ENCODE results near the gene SIRT2. TPM values are rescaled to one million over a fixed set of nuclear protein-coding genes. Genes with fewer than 3 reads are reported as not detected.

Gene SIRT2
- total RNA-seq, 1 experiment from 2014 or later: 8.4 TPM

DNA sequence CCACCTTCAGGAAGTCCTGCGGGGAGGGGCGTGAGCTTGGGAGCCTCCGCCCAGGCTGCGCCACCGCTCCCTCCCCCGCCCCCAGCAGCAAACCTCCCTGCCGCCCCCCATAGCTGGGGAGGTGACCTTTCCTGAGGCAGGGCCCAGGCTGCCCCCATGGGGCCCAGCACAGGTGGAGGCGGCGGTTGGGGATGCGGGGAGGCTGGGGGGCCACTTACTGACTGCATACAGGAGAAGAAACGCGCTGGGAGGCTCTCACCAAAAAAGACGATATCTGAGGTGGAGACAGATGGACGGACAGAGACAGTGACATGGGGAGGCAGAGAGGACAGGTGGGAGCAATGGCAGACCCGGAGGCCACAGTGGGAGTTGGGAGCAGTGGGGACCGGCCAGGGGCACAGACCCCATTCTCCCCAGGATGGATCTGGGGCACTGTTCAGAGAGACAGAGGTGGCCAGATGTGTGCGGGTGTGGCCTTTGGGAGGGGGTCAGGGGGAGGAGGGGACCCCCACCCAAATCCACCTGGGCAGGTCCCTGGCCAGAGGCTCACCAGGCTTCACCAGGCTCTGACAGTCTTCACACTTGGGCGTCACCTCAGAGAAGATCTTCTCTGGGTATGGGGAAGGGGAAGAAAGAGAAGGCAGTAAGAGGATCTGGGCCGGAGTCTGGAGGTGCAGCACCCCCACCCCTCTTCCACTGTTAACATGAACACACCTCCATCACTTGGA, 18.4 kb downstream of the SIRT2 start:
- Histone ChIP-seq H3K9me3 (ENCODE audit: control insufficient read depth, low read depth, low read length) (no peaks in the 10 kb centered on the region), H2BK12ac (ENCODE audit: insufficient read length, low read depth, low read length) (no peak overlapping the region), H4K8ac (replicated peaks; ENCODE audit: insufficient read length, low read depth, low read length) (no peak overlapping the region), H3K4me1 (ENCODE audit: insufficient read depth, low read length) (peaks cover 3% of the 10 kb centered on the region; the same call in 1 of the 2 replicates), H2BK15ac (ENCODE audit: low read depth, low read length) (no peak overlapping the region), H3K27me3 (ENCODE audit: insufficient read depth, low read length) (no peaks in the 10 kb centered on the region), H2AK5ac (ENCODE audit: insufficient read length, low read length) (no peak overlapping the region), H2BK120ac (ENCODE audit: low read depth, low read length, poor library complexity, severe bottlenecking) (no peak overlapping the region), H3K18ac (ENCODE audit: insufficient read length, low read depth, low read length) (no peak overlapping the region), H3K23me2 (ENCODE audit: insufficient read length, low read depth, low read length, poor library complexity, severe bottlenecking) (no peaks in the 10 kb centered on the region), H3K4me2 (ENCODE audit: insufficient read depth, insufficient read length, low read length) (no peak overlapping the region), H4K20me1 (ENCODE audit: control insufficient read depth, insufficient read depth, insufficient read length) (peaks cover 3% of the 10 kb centered on the region), H3T11ph (ENCODE audit: low read length) (no peak overlapping the region), H3K9ac (ENCODE audit: extremely low read depth, insufficient read length, low read length) (no peak overlapping the region), H3K14ac (ENCODE audit: insufficient read depth, low read length) (no peak overlapping the region), H3K4ac (ENCODE audit: low read depth, low read length) (no peak overlapping the region), H4K91ac (ENCODE audit: insufficient read length, low read depth, low read length) (no peak overlapping the region), H2AFZ (ENCODE audit: low read length) (no peak overlapping the region), H3K23ac (ENCODE audit: insufficient read length, low read depth, low read length) (no peak overlapping the region), H3K79me1 (ENCODE audit: insufficient read depth, low read depth, low read length, poor library complexity, severe bottlenecking) (no peaks in the 10 kb centered on the region), H3K27ac (ENCODE audit: insufficient read length, low read depth, low read length) (no peak overlapping the region), H4K5ac (ENCODE audit: insufficient read length, low read depth, low read length) (no peak overlapping the region), H3K56ac (ENCODE audit: insufficient read length, low read depth, low read length) (no peak overlapping the region), H2BK5ac (ENCODE audit: insufficient read length, low read length) (no peak overlapping the region), H3K79me2 (ENCODE audit: insufficient read depth, low read length) (no peaks in the 10 kb centered on the region), H2BK20ac (ENCODE audit: low read depth, low read length, poor library complexity, severe bottlenecking) (no peak overlapping the region)
- TF ChIP-seq, protein P1, sequence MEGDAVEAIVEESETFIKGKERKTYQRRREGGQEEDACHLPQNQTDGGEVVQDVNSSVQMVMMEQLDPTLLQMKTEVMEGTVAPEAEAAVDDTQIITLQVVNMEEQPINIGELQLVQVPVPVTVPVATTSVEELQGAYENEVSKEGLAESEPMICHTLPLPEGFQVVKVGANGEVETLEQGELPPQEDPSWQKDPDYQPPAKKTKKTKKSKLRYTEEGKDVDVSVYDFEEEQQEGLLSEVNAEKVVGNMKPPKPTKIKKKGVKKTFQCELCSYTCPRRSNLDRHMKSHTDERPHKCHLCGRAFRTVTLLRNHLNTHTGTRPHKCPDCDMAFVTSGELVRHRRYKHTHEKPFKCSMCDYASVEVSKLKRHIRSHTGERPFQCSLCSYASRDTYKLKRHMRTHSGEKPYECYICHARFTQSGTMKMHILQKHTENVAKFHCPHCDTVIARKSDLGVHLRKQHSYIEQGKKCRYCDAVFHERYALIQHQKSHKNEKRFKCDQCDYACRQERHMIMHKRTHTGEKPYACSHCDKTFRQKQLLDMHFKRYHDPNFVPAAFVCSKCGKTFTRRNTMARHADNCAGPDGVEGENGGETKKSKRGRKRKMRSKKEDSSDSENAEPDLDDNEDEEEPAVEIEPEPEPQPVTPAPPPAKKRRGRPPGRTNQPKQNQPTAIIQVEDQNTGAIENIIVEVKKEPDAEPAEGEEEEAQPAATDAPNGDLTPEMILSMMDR (conservative IDR thresholded peaks at IDR 0.05): no peak
- no CpG with 5 or more reads among the region's 19 CpGs for WGBS (ENCODE audit: extremely low coverage, insufficient read length, low lambda C conversion rate)
- H3K4me1 Mint-ChIP-seq: peaks cover 19 to 34% of the 10 kb centered on the region in 2 experiments
- no peaks in the 10 kb centered on the region for H3K27me3 Mint-ChIP-seq (ENCODE audit: low read depth)
- H3K36me3 Mint-ChIP-seq (ENCODE audit: insufficient read depth in 1 of 3, low read depth in 3 of 3): no peaks in the 10 kb centered on the region; a peak in 1 of 7 replicates
- no peaks in the 10 kb centered on the region for H3K9me3 Mint-ChIP-seq
- DNase-seq: no peak
- peak overlapping the region in 1 of 3 experiments; percentile 40; a peak in 2 of 7 replicates for H3K27ac Mint-ChIP-seq
- H3K4me3 Mint-ChIP-seq: no peak overlapping the region

Data from H9 (cell line).